IMR-90 (cell line): Measurements from ENCODE around the gene SPPL2C. TPM values are rescaled to one million over a fixed set of nuclear protein-coding genes. Genes with fewer than 3 reads are reported as not detected.

Experiments
- ATAC-seq: fragments of 200-7000 bp; cut with Tn5 transposase; 2 replicates; pipeline ENCODE4 v1.9.1; 2020; ENCODE audit warnings: low read depth, mild to moderate bottlenecking, moderate library complexity
- BruUV-seq: library from RNA; stranded (reverse); fragments of 400-500 nt; replicated peaks from 2 replicates; lab custom pipeline; 2021; lab: Mats Ljungman, UMichigan
- CTCF ChIA-PET: fragments of 300-600 bp; formaldehyde crosslinking; extraction: SDS; loops from one replicate; lab custom pipeline; 2021; ENCODE audit warnings: antibody characterized with exemption; lab: Yijun Ruan, JAX
- POLR2A ChIA-PET: fragments of 300-600 bp; sonication (Branson Sonifier 250); formaldehyde crosslinking; loops from one replicate; lab custom pipeline; 2022; ENCODE audit warnings: antibody characterized with exemption; ENCODE audit not compliant: unreplicated experiment; lab: Charles Lee
- DNase-seq: peaks from one replicate; pipeline ENCODE4 v3.0.0; 2013
- H2AFZ ChIP-seq: replicated peaks from 2 replicates; pipeline ENCODE3; 2013; ENCODE audit warnings: low read length, mild to moderate bottlenecking; ENCODE audit not compliant: poor library complexity
- H2AK5ac ChIP-seq: 2 replicates; pipeline ENCODE4 v1.6.1; 2013; ENCODE audit warnings: low read depth, low read length, inconsistent platforms
- H2AK9ac ChIP-seq: replicated peaks from 2 replicates; pipeline ENCODE3; 2013; ENCODE audit warnings: mild to moderate bottlenecking, low read depth, low read length, moderate library complexity; ENCODE audit not compliant: poor library complexity
- H2BK120ac ChIP-seq: 2 replicates; pipeline ENCODE4 v1.6.1; 2013; ENCODE audit warnings: low read depth, low read length, inconsistent platforms
- H2BK15ac ChIP-seq: 3 replicates; pipeline ENCODE4 v1.6.1; 2013; ENCODE audit warnings: low read depth, low read length, inconsistent platforms
- H2BK20ac ChIP-seq: 2 replicates; pipeline ENCODE4 v1.6.1; 2013; ENCODE audit warnings: low read depth, mild to moderate bottlenecking, inconsistent platforms, low read length, moderate library complexity
- H2BK5ac ChIP-seq: 2 replicates; pipeline ENCODE4 v1.6.1; 2013; ENCODE audit warnings: mild to moderate bottlenecking, low read depth, low read length, inconsistent platforms; ENCODE audit not compliant: poor library complexity, severe bottlenecking
- H3K14ac ChIP-seq: replicated peaks from 2 replicates; pipeline ENCODE4 v1.6.1; 2013; ENCODE audit warnings: low read depth, low read length, inconsistent platforms
- H3K18ac ChIP-seq: 2 replicates; pipeline ENCODE4 v1.6.1; 2013; ENCODE audit warnings: low read depth, low read length, control low read depth
- H3K23ac ChIP-seq: 2 replicates; pipeline ENCODE4 v1.6.1; 2013; ENCODE audit warnings: low read depth, low read length, inconsistent platforms
- H3K27ac ChIP-seq: 2 replicates; pipeline ENCODE4 v1.5.1; 2013; ENCODE audit warnings: mild to moderate bottlenecking, control low read depth, low read length; ENCODE audit not compliant: insufficient read depth
- H3K27me3 ChIP-seq: 2 replicates; pipeline ENCODE4 v1.6.1; 2013; ENCODE audit warnings: low read length; ENCODE audit not compliant: control insufficient read depth, insufficient read depth
- H3K36me3 ChIP-seq: 2 replicates; pipeline ENCODE4 v1.6.1; 2013; ENCODE audit warnings: low read length, mixed read lengths; ENCODE audit not compliant: control insufficient read depth, insufficient read depth
- H3K4ac ChIP-seq: 2 replicates; pipeline ENCODE4 v1.6.1; 2013; ENCODE audit warnings: low read depth, low read length, inconsistent platforms
- H3K4me1 ChIP-seq: 2 replicates; pipeline ENCODE4 v1.6.1; 2013; ENCODE audit warnings: low read length, mixed read lengths; ENCODE audit not compliant: control insufficient read depth, insufficient read depth
- H3K4me2 ChIP-seq: 2 replicates; pipeline ENCODE4 v1.6.1; 2013; ENCODE audit warnings: low read depth, mild to moderate bottlenecking, control low read depth, low read length, moderate library complexity
- H3K4me3 ChIP-seq: 2 replicates; pipeline ENCODE4 v1.5.1; 2013; ENCODE audit warnings: low read depth, mild to moderate bottlenecking, control low read depth, low read length, moderate library complexity; ENCODE audit not compliant: insufficient read depth
- H3K56ac ChIP-seq: 2 replicates; pipeline ENCODE4 v1.6.1; 2013; ENCODE audit warnings: low read length, inconsistent platforms; ENCODE audit not compliant: insufficient read depth; ENCODE audit errors: extremely low read depth
- H3K79me1 ChIP-seq, 2 experiments: 2 replicates each; pipeline ENCODE4 v1.6.1; 2013; ENCODE audit warnings: low read length in 2 of 2, inconsistent platforms in 1 of 2, low read depth in 1 of 2
- H3K9ac ChIP-seq: 2 replicates; pipeline ENCODE4 v1.6.1; 2013; ENCODE audit warnings: low read depth, low read length, control low read depth
- H3K9me1 ChIP-seq: 2 replicates; pipeline ENCODE4 v1.6.1; 2013; ENCODE audit warnings: low read length, inconsistent platforms; ENCODE audit not compliant: insufficient read depth
- H3K9me3 ChIP-seq: 2 replicates; pipeline ENCODE4 v1.6.1; 2013; ENCODE audit warnings: low read length; ENCODE audit not compliant: control insufficient read depth, insufficient read depth
- H4K20me1 ChIP-seq: 2 replicates; pipeline ENCODE4 v1.6.1; 2013; ENCODE audit warnings: low read length, inconsistent platforms; ENCODE audit not compliant: insufficient read depth
- H4K5ac ChIP-seq: 2 replicates; pipeline ENCODE4 v1.6.1; 2013; ENCODE audit warnings: mild to moderate bottlenecking, low read depth, low read length, control low read depth
- H4K8ac ChIP-seq, 2 experiments: 2 replicates each; pipeline ENCODE4 v1.6.1; 2013; ENCODE audit warnings: low read depth in 2 of 2, low read length in 2 of 2, control low read depth in 1 of 2, inconsistent platforms in 1 of 2
- H4K91ac ChIP-seq: 2 replicates; pipeline ENCODE4 v1.6.1; 2013; ENCODE audit warnings: low read depth, low read length, inconsistent platforms; ENCODE audit not compliant: insufficient read depth
- BHLHE40 ChIP-seq: fragments of 150-350 bp; IDR thresholded peaks from 2 replicates; pipeline ENCODE4 v1.6.1; 2016; ENCODE audit warnings: mild to moderate bottlenecking, low read depth, low read length
- CTCF ChIP-seq: conservative IDR thresholded peaks from 2 replicates; pipeline ENCODE4 v1.5.1; 2012; ENCODE audit warnings: mild to moderate bottlenecking, low read depth, low read length, improper control_type of control experiment
- ELK1 ChIP-seq: fragments of 150-350 bp; IDR thresholded peaks from 2 replicates; pipeline ENCODE4 v1.6.1; 2016; ENCODE audit warnings: low read depth, mild to moderate bottlenecking, low read length, moderate library complexity, borderline replicate concordance
- MXI1 ChIP-seq: IDR thresholded peaks from 2 replicates; pipeline ENCODE4 v1.6.1; 2012; ENCODE audit warnings: low read depth, mild to moderate bottlenecking, low read length, moderate library complexity, borderline replicate concordance
- NFE2L2 ChIP-seq: fragments of 150-350 bp; IDR thresholded peaks from 2 replicates; pipeline ENCODE4 v1.6.1; 2016; ENCODE audit warnings: low read depth, mild to moderate bottlenecking, low read length
- POLR2A ChIP-seq: IDR thresholded peaks from 2 replicates; pipeline ENCODE4 v1.6.1; 2012; ENCODE audit warnings: mild to moderate bottlenecking, low read depth, low read length
- RAD21 ChIP-seq: IDR thresholded peaks from 2 replicates; pipeline ENCODE4 v1.6.1; 2012; ENCODE audit warnings: low read length, improper control_type of control experiment
- RCOR1 ChIP-seq: IDR thresholded peaks from 2 replicates; pipeline ENCODE4 v1.6.1; 2012; ENCODE audit warnings: mild to moderate bottlenecking, low read length, improper control_type of control experiment; ENCODE audit not compliant: insufficient replicate concordance
- USF2 ChIP-seq: fragments of 150-350 bp; IDR thresholded peaks from 2 replicates; pipeline ENCODE4 v1.6.1; 2017; ENCODE audit warnings: mild to moderate bottlenecking, antibody characterized with exemption, low read length, low read depth
- WGBS, 2 experiments: methylation state at CpG; one replicate each; pipeline versions ENCODE4 v1.1.5 to v1.1.7; 2013; ENCODE audit warnings: missing lambda C conversion rate in 2 of 2; ENCODE audit not compliant: insufficient read length in 1 of 2; ENCODE audit errors: extremely low coverage in 2 of 2; 5-methylcytosine and 5-hydroxymethylcytosine counted together
- dilution Hi-C: fragments of 300-500 bp; cut with HindIII; formaldehyde crosslinking; loops from one replicate; pipeline ENCODE4 v1.14.3; 2018; ENCODE audit warnings: low sequenced_read_pairs; ENCODE audit not compliant: unreplicated experiment
- in situ Hi-C: fragments of 300-500 bp; cut with MboI; formaldehyde crosslinking; loops from 3 replicates; pipeline ENCODE4 v1.14.3; 2019; ENCODE audit warnings: low sequenced_read_pairs, inconsistent platforms, mixed read lengths
- intact Hi-C: fragments of 100-400 bp; cut with micrococcal nuclease; formaldehyde crosslinking; loops from 2 replicates; pipeline ENCODE4 v1.10.0; 2022
- polyA plus RNA-seq, 3 experiments: library from polyadenylated mRNA; depleted of rRNA; stranded (reverse); fragments of >200 nt; gene quantifications; 2 replicates each; pipeline ENCODE4 v1.2.3, GENCODE V29; 2012; ENCODE audit warnings: low replicate concordance in 1 of 3
- total RNA-seq: library from RNA; depleted of rRNA; stranded (reverse); fragments of >200 nt; gene quantifications from 2 replicates; pipeline ENCODE4 v1.2.3, GENCODE V29; 2012

The SPPL2C gene
- total and polyA plus RNA-seq, 2 of the 4 experiments (the other 2 are of a cell fraction), result not detected

- CTCF ChIA-PET, result no interaction called here
- no peak for TF ChIP-seq NFE2L2
- TF ChIP-seq MXI1, result no peak
- TF ChIP-seq RAD21, result no peak
- no peak for TF ChIP-seq CTCF
- no peak for TF ChIP-seq BHLHE40
- no peak for TF ChIP-seq ELK1
- TF ChIP-seq POLR2A, result no peak
- no peak for TF ChIP-seq USF2
- no peak for TF ChIP-seq RCOR1
- H3K4me1 ChIP-seq, result no peaks in the 10 kb centered on the region
- no peak overlapping the region for H3K14ac ChIP-seq
- no peak overlapping the region for H3K9ac ChIP-seq
- H2AFZ ChIP-seq, result no peak overlapping the region
- no peak overlapping the region for H2AK9ac ChIP-seq
- H2BK15ac ChIP-seq, result no peak overlapping the region
- H4K91ac ChIP-seq, result no peak overlapping the region
- no peaks in the 10 kb centered on the region for H3K36me3 ChIP-seq
- no peak overlapping the region for H3K23ac ChIP-seq
- H4K8ac ChIP-seq, result no peak overlapping the region
- no peak for ATAC-seq
- no peak overlapping the region for H3K18ac ChIP-seq
- H3K9me1 ChIP-seq, result no peaks in the 10 kb centered on the region
- no peak overlapping the region for H2AK5ac ChIP-seq
- no peaks in the 10 kb centered on the region for H3K9me3 ChIP-seq
- no peak for DNase-seq
- no peak overlapping the region for H3K56ac ChIP-seq
- no peak overlapping the region for H3K4me2 ChIP-seq
- H3K4me3 ChIP-seq, result no peak overlapping the region
- no peak overlapping the region for H3K27ac ChIP-seq
- dilution Hi-C loops (no loop called here), in situ Hi-C loops (loop anchor here (25.0 kb wide), 1 partner anchor 416 kb away; no protein-coding TSS in a partner anchor), intact Hi-C loops (no loop called here)
- peaks cover 31% of the 10 kb centered on the region for H3K27me3 ChIP-seq
- H2BK120ac ChIP-seq, result no peak overlapping the region
- H3K79me1 ChIP-seq, result no peaks in the 10 kb centered on the region
- no peak overlapping the region for H2BK5ac ChIP-seq
- H4K5ac ChIP-seq, result no peak overlapping the region
- H2BK20ac ChIP-seq, result no peak overlapping the region
- POLR2A ChIA-PET, result no interaction called here
- H3K4ac ChIP-seq, result no peak overlapping the region
- no CpG with 5 or more reads among the region's 9 CpGs for WGBS, 2 experiments
- BruUV-seq, result no TSS peak
- no peaks in the 10 kb centered on the region for H4K20me1 ChIP-seq
Measured at GRCh38 chr17:45828171-45828570, 16.5 kb upstream of the SPPL2C start.
